Measurements from ENCODE around the gene KCNH6.

DNA sequence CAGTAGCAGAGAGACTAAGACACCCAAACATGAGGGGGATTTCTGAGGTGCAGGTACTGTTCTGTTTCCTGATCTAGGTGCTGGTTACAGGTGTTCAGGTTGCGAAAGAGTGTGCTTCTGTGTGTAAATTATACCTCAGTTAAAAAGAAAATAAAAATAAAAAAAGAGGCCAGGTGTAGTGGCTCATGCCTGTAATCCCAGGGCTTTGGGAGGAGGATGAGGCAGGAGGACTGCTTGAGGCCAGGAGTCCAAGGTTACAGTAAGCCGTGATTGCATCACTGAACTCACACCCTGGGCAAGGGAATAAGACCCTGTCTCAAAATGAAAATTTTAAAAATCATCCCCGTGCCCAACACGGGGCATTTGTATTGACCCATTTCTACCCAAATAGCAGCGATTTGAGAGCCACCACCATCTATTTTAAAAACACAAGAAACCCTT is 23.9 kb downstream of the KCNH6 start:
- TF ChIP-seq CTCF (IDR thresholded peaks at IDR 0.05) (no peak), POLR2A (IDR thresholded peaks at IDR 0.05) (no peak), EP300 (IDR thresholded peaks at IDR 0.05) (no peak)

All from gastroesophageal sphincter (tissue), 3 donors.